ENCODE results near the gene ATG5. TPM values are rescaled to one million over a fixed set of nuclear protein-coding genes. Genes with fewer than 3 reads are reported as not detected.

ATG5 gene
- total and polyA plus RNA-seq, 2 donors (not counting 1 experiment from before 2014, with no cell fraction given): 13.6 to 26.3 TPM

- Mint-ChIP-seq H3K4me1 (peaks cover 9% of the 10 kb centered on the region), H3K27me3 (no peaks in the 10 kb centered on the region), H3K27ac (no peak overlapping the region), H3K9me3 (ENCODE audit: insufficient read depth) (no peaks in the 10 kb centered on the region), H3K4me3 (no peak overlapping the region)
- Histone ChIP-seq H3K9me3 (ENCODE audit: control extremely low read depth in 1 of 3, control insufficient read depth in 2 of 3, insufficient read depth in 1 of 3, low read length in 2 of 3) (peaks cover 0 to 1% (median 0%) of the 10 kb centered on the region in 3 donors), H3K4me3 (ENCODE audit: control extremely low read depth in 1 of 5, extremely low read depth in 1 of 5, insufficient read depth in 1 of 5, low read depth in 2 of 5, low read length in 4 of 5) (no peak overlapping the region), H3K27me3 (replicated peaks in 1 of 4; ENCODE audit: control extremely low read depth in 1 of 4, control insufficient read depth in 3 of 4, insufficient read depth in 4 of 4, low read length in 3 of 4) (no peaks in the 10 kb centered on the region), H3K79me2 (ENCODE audit: control insufficient read depth, insufficient read depth, low read length) (peaks cover 53% of the 10 kb centered on the region), H3K4me2 (replicated peaks; ENCODE audit: low read depth, low read length, poor library complexity, severe bottlenecking) (no peak overlapping the region), H3K27ac (ENCODE audit: low read length in 2 of 2) (no peak overlapping the region), H3K4me1 (ENCODE audit: control insufficient read depth in 2 of 2, insufficient read depth in 2 of 2, low read length in 2 of 2) (no peaks in the 10 kb centered on the region), H2AFZ (ENCODE audit: insufficient read depth, low read depth, low read length, poor library complexity, severe bottlenecking) (no peak overlapping the region), H3K36me3 (replicated peaks in 1 of 2; ENCODE audit: control extremely low read depth in 1 of 2, control insufficient read depth in 1 of 2, extremely low read depth in 1 of 2, insufficient read depth in 2 of 2, low read length in 1 of 2) (peaks cover 6 to 24% of the 10 kb centered on the region in 2 experiments), H3K9ac (ENCODE audit: low read length) (no peak overlapping the region), H4K20me1 (ENCODE audit: control insufficient read depth, insufficient read depth, low read length, poor library complexity, severe bottlenecking) (peaks cover 24% of the 10 kb centered on the region)
- DNase-seq (no peak), ATAC-seq (ENCODE audit: low read depth) (no peak)
- POLR2A ChIA-PET: no interaction called here
- CTCF ChIA-PET: interaction anchor here (0.5 to 0.6 kb wide), 2 partner anchors 44 to 68 kb away, joined by 3 to 4 read pairs; no protein-coding TSS in a partner anchor
- intact Hi-C loops (cut with micrococcal nuclease): no loop called here
- WGBS (ENCODE audit: insufficient coverage): no CpG with 5 or more reads among the region's 1 CpG
- no peak for TF ChIP-seq EZH2 (IDR thresholded peaks at IDR 0.05; ENCODE audit: borderline replicate concordance, insufficient read depth, low read depth, low read length, poor library complexity, severe bottlenecking)
- TF ChIP-seq CTCF (IDR thresholded peaks at IDR 0.05): no peak
Observed at GRCh38 chr6:106290954-106291353, 34.6 kb downstream of the ATG5 start.

GRCh38 chr6:106290032-106290431 lies 35.5 kb downstream of the ATG5 start:
- WGBS (ENCODE audit: insufficient coverage): 100% methylated on average over 4 of the region's 4 CpGs
- intact Hi-C loops (cut with micrococcal nuclease): no loop called here

More at GRCh38 chr6:106290032-106290431, 35.5 kb downstream of the ATG5 start:
- Histone ChIP-seq H3K9me3 (ENCODE audit: control extremely low read depth in 1 of 3, control insufficient read depth in 2 of 3, insufficient read depth in 1 of 3, low read length in 2 of 3) (peaks cover 0 to 1% (median 0%) of the 10 kb centered on the region in 3 donors), H3K27ac (ENCODE audit: low read length in 2 of 2) (no peak overlapping the region), H3K36me3 (replicated peaks in 1 of 2; ENCODE audit: control extremely low read depth in 1 of 2, control insufficient read depth in 1 of 2, extremely low read depth in 1 of 2, insufficient read depth in 2 of 2, low read length in 1 of 2) (peaks cover 6 to 29% of the 10 kb centered on the region in 2 experiments), H3K4me1 (ENCODE audit: control insufficient read depth in 2 of 2, insufficient read depth in 2 of 2, low read length in 2 of 2) (no peaks in the 10 kb centered on the region), H3K79me2 (ENCODE audit: control insufficient read depth, insufficient read depth, low read length) (peaks cover 62% of the 10 kb centered on the region), H3K27me3 (replicated peaks in 1 of 4; ENCODE audit: control extremely low read depth in 1 of 4, control insufficient read depth in 3 of 4, insufficient read depth in 4 of 4, low read length in 3 of 4) (no peaks in the 10 kb centered on the region), H2AFZ (ENCODE audit: insufficient read depth, low read depth, low read length, poor library complexity, severe bottlenecking) (no peak overlapping the region), H4K20me1 (ENCODE audit: control insufficient read depth, insufficient read depth, low read length, poor library complexity, severe bottlenecking) (peaks cover 33% of the 10 kb centered on the region), H3K4me2 (replicated peaks; ENCODE audit: low read depth, low read length, poor library complexity, severe bottlenecking) (no peak overlapping the region), H3K9ac (ENCODE audit: low read length) (no peak overlapping the region), H3K4me3 (ENCODE audit: control extremely low read depth in 1 of 5, extremely low read depth in 1 of 5, insufficient read depth in 1 of 5, low read depth in 2 of 5, low read length in 4 of 5) (no peak overlapping the region)
- Mint-ChIP-seq H3K9me3 (ENCODE audit: insufficient read depth) (no peaks in the 10 kb centered on the region), H3K27me3 (no peaks in the 10 kb centered on the region), H3K4me3 (no peak overlapping the region), H3K27ac (no peak overlapping the region), H3K4me1 (peaks cover 10% of the 10 kb centered on the region)
- TF ChIP-seq EZH2 (IDR thresholded peaks at IDR 0.05; ENCODE audit: borderline replicate concordance, insufficient read depth, low read depth, low read length, poor library complexity, severe bottlenecking) (no peak), CTCF (IDR thresholded peaks at IDR 0.05) (no peak)
- POLR2A ChIA-PET: no interaction called here
- CTCF ChIA-PET: no interaction called here
- ATAC-seq (ENCODE audit: low read depth) (no peak), DNase-seq (no peak)

Measured in B cell (primary cell).